AG09309 (cell line): Measurements from ENCODE around the gene TMEM14C.

Source experiments
- DNase-seq: peaks from one replicate; pipeline ENCODE4 v3.0.0-alpha.2; 2010; ENCODE audit warnings: low read depth
- H3K4me3 ChIP-seq: 2 replicates; pipeline ENCODE4 v1.5.1; 2011; ENCODE audit warnings: mild to moderate bottlenecking, low read depth, low read length, moderate library complexity; ENCODE audit not compliant: control insufficient read depth
- TF ChIP-seq, protein P1 (sequence below): IDR thresholded peaks from 2 replicates; pipeline ENCODE4 v1.5.1; 2011; ENCODE audit warnings: mild to moderate bottlenecking, low read depth, low read length, inconsistent platforms; ENCODE audit not compliant: insufficient read depth, control insufficient read depth; ENCODE audit errors: missing control alignments

TMEM14C gene

DNA sequence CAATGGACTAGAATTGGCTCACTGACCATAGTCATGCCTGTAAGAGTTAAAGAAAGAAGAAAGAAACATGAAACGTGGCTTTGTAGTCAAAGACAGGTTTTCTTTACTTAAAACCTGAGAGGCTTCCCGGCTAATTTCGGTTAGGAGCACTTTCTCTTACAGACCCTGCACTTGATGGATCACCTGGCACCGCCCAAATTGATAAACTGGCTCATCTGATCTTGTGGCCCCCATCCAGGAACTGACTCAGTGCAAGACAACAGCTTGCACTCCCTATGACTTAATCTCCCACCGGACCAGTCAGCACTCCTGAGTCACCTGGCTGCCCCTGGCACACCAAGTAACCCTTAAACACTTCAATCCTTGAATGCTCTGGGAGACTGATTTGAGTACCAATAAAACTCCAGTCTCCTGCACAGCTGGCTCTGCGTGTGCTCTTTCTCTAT is 37.0 kb downstream of the TMEM14C start:
- DNase-seq = no peak
- TF ChIP-seq, protein P1, sequence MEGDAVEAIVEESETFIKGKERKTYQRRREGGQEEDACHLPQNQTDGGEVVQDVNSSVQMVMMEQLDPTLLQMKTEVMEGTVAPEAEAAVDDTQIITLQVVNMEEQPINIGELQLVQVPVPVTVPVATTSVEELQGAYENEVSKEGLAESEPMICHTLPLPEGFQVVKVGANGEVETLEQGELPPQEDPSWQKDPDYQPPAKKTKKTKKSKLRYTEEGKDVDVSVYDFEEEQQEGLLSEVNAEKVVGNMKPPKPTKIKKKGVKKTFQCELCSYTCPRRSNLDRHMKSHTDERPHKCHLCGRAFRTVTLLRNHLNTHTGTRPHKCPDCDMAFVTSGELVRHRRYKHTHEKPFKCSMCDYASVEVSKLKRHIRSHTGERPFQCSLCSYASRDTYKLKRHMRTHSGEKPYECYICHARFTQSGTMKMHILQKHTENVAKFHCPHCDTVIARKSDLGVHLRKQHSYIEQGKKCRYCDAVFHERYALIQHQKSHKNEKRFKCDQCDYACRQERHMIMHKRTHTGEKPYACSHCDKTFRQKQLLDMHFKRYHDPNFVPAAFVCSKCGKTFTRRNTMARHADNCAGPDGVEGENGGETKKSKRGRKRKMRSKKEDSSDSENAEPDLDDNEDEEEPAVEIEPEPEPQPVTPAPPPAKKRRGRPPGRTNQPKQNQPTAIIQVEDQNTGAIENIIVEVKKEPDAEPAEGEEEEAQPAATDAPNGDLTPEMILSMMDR = no peak
- H3K4me3 ChIP-seq = no peak overlapping the region

DNA sequence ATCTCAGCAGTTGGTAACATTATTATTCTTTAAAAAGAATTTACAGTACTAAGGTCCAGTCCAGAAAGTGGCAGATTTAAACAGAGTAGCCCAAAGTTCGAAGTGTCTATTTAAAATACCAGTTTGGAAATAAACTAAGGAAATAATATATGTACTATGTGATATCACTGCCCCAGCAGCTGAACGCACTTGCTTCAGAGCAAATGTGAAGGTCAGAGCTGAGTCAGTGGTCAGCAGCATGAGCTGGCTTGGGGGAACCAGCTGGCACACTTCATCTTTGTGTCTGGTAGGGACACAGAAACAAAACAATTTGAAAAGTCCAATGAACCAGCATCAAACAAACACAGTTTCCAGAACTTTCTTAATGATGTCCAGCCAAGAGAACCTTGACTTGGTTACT is 40.1 kb downstream of the TMEM14C start:
- no peak for DNase-seq
- TF ChIP-seq, protein P1 = no peak
- no peak overlapping the region for H3K4me3 ChIP-seq

DNA sequence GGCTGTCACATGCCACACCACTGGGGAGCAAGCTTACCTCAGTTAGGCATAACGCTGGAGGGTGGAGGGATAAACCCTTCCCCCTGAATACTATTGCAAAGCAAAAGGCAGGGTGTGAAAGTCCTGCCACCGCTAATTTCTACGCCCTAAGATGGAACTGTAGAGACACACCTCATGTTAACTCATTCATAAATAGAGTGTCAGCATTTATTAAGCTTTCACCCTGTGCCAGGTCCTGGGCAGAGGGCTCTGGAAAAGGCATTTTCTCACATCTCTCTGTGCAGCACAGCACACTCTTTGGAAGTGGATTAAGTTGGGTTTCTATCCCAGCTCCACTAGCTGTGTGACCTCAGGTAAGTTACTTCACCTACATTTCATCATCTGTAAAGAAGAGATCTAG is 46.5 kb downstream of the TMEM14C start:
- TF ChIP-seq, protein P1 = no peak
- no peak overlapping the region for H3K4me3 ChIP-seq
- no peak for DNase-seq

DNA sequence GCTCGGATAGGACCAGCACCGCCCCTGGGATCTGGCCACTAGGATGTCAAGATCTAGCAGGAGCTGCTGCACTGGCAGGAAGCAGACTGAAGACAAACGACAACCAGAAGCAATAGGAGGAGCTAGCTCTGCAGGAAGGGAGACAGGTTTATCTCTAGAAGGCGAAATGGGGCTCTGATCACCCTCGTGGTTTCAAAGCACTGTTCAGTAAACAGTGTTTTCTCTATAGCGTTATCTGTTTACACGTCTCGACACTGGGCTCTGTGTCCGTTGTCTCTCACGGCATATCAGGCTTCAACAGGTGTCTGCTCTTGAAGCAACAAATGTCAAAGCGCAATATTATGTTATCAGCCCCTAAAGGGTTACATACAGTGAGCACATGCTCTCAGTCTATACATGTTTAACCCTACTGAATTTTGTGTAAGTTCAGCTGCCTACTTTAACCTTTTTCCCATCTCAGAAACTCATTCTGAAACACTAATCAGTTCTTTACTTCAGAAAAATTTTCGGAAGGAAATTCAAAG is 48.6 kb downstream of the TMEM14C start:
- DNase-seq = no peak
- H3K4me3 ChIP-seq = no peak overlapping the region

DNA sequence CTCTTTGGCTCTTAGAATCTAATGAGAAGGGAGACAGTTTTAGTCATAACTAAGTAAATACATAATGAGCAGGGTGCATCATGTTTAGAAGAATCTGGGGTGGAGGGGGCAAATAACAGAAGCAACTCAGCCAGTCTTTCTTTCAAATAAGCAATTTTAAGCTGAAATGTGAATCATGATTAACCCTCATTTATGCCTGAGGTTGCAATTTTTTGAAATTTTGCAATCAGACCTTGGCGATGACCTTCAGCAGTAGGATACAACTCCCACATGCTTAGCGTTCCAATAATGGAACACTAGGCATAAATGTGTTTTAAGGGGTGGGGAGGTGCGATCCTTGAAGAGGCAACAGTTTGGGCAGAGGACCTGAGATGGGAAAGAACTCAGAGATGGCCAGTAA is 55.4 kb downstream of the TMEM14C start:
- TF ChIP-seq, protein P1 = no peak
- no peak overlapping the region for H3K4me3 ChIP-seq
- no peak for DNase-seq

More for the DNA sequence above, 48.6 kb downstream of the TMEM14C start:
- TF ChIP-seq, protein P1 = no peak

DNA sequence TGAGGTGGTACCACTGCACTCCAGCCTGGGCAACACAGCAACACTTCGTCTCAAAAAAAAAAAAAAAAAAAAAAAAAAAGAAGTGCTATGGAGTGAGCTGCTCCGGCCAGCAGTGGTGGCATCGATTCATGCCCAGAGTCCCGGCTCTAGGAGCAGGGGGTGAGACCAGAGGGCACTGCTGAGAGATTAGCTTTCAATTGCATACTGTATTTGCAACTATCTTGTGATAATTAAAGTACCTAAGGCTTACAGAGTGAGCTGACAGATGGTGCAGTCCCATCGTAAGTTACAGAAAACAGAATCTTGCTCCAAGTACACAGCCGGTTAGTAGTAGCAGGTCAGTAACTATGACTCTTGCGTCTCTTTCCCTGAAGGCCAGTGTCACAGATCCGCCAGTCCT is 56.2 kb downstream of the TMEM14C start:
- DNase-seq = no peak
- TF ChIP-seq, protein P1 = no peak
- H3K4me3 ChIP-seq = no peak overlapping the region
